CD4-positive, alpha-beta T cell treated with Interleukin-2 at 100 ng/mL for 4 hours (primary cell): ENCODE results near the gene ZFP69.
"Not testable (repeated sequence)": the region's sequence is repeated elsewhere in the genome, so short reads cannot be mapped to it uniquely, and the experiment has no call there.

Experiments used
- DNase-seq: peaks from one replicate; pipeline ENCODE4 v3.0.0-alpha.2; 2020; ENCODE audit warnings: low spot score

The ZFP69 gene

DNA sequence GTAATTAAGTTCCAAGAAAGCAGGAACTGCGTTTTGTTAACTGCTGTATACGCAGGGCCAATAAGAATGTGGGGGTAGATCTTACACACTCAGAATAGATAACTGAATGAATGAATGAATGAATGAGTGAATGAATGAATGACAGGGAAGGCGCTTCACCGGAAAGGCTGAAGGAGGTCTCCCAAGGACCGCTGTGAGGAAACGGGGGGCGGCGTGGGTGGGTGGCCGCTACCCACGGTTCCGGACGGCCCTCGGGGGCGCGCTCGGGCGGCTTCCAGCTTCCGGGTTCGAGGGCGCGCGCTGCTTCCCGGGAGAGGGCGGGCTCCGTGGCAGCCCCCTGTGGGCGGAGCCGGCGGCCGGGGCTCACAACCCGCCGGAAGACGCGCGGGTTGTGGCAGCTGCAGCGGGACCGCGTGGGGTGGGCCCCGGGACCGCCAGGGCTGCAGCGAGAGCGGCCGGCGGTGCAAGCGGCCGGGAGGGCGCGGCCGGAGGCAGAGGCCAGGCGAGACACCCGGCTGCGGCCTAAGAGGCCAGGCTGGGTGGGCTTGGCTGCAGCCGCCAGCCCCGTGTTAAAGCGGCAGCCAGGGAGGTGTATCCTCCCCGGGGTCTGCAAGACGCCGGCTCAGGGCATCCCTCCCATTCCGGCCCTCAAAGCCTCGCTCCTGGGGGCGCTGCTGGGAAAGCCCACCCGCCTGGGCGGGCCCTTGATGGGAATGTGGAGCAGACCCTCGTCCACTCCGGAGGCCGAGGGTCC lies at the start of gene ZFP69:
Gene ZFP69 (plus strand): TSS at position 367 of the 754 bp plus-strand sequence. CDS start 2,072 bp downstream, outside the sequence.
- peak; percentile 67 for DNase-seq

DNA sequence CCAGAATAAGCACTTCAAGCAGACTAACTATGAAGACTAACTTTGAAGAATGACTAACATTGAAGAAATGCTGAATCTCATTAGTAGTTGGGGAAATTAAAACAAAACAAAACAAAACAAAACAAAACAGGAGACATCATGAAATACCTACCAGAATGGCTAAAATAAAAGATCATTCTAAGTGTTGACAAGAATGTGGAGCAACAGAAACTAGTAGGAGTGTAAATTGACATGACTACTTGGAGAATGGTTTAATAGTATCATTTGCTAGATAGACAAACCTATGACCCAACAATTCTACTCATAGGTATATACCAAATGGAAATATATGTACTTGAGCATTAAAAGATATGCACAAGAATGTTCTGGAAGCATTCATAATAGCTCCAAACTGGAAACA lies 45.7 kb upstream of the ZFP69 start:
- no peak for DNase-seq

DNA sequence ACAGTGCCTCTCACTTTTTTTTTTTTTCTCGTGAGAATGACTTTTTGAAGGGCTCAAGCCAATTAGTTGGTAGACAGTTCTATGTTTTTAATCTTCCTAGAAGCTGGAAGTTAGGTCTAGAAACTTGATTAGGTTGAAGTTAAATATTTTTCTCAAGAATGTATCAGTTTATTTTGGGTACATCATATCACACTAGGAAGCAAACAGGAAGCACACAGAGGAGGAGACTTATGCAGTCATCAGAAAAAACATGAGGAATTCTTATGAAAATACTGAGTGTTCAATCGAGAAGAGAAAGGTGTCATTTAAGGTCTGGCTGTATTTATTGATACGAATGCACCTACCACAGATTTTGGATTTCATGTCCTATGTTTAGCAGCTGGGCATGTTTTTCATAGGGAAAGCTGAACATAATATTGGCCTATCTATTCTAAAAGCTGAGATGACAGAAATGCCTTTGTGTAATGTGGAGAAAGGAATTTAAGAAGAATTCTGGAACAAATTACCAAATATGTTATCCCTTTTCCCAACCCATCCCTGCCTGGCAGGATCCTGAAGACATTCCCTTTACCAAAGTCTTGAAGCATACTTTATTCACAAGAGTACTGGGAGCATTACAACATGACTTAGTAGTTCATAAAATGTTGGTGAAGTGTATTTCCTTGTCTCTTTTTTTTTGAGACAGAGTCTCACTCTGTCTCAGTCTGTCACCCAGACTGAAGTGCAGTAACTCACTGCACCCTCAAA lies 44.3 kb upstream of the ZFP69 start:
- no peak for DNase-seq

DNA sequence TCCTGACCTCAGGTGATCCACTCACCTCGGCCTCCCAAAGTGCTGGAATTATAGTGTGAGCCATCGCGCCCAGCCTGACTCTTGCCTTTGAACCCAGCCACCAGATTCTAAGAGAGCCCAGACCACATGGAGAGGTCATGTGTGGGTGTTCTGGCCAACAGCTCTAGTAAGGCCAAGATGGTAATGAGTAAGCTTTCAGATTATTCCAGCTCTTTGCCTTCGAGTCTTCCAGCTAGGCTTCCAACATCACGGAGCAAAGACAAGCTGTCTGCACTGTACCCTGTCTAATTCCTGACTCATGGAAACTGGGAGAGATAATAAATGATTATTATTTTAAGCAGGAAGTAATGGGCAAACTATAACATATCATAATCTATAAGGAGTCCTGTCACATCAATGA lies 41.6 kb upstream of the ZFP69 start:
- DNase-seq, result no peak

DNA sequence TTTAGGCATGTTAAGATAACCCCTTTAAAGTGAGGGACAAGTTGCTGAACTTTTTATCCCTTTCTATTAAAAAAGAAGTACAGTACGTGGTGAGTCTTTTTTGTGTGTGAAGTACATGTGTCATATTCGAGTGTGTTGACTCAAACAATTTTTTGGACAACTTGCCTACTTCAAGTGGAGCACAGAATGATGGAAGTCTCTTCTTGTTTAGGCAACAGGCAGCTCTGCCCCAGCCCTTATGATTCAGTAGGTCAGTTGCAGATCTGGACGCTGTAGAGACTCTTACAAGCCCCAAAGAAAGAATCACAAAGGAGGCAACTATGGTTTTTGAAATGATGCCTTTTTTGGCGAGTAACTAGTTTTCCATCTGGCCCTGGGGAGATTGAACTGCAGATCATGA lies 41.2 kb upstream of the ZFP69 start:
- no peak for DNase-seq

DNA sequence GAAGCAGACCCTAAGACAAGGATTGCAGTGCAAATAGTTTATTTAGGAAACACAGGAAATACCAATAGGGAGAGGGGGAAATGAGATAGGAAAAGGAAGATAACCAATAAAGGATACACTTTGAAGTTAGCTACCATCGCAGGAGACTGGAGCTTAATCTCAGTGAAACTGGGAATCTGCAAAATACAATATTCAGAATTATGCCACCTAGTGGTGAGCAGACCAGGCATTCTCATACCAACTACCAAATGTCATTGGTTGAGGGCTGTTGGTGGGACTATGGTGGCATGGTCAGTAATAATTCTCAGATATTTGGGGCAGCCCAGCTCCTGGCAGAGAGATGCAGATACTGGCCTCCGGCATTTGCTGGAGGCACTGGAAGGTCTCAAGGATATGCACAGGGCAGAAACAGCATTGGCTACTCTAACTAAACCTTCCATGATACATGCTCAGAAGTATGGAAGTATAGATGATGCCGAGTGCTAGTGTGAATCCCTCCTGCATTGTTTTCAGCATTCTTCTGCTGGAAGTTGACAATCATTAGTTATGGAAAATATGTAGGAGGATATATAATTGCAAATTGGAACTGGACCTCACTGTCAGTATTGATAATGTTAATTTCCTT lies 38.6 kb upstream of the ZFP69 start:
- peak; percentile 45 for DNase-seq

DNA sequence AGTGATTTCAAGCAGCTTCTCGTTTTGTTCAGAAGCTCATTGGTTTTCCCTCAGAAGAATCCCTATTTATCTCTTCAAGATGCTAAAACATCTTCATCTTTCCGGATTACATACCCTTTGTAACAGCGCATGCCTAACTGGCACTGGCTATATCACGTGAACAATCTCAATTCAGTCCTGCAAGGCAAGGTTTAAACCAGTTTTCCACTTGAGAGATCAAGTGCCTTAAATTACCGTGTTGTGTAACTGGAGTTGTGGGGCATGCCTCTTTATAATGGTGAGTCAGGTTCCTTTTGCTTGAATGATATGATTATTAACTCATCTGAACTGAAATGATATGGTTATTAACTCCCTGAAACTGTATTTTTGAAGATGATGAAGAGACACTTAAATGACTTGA lies 37.8 kb upstream of the ZFP69 start:
- DNase-seq, result no peak

DNA sequence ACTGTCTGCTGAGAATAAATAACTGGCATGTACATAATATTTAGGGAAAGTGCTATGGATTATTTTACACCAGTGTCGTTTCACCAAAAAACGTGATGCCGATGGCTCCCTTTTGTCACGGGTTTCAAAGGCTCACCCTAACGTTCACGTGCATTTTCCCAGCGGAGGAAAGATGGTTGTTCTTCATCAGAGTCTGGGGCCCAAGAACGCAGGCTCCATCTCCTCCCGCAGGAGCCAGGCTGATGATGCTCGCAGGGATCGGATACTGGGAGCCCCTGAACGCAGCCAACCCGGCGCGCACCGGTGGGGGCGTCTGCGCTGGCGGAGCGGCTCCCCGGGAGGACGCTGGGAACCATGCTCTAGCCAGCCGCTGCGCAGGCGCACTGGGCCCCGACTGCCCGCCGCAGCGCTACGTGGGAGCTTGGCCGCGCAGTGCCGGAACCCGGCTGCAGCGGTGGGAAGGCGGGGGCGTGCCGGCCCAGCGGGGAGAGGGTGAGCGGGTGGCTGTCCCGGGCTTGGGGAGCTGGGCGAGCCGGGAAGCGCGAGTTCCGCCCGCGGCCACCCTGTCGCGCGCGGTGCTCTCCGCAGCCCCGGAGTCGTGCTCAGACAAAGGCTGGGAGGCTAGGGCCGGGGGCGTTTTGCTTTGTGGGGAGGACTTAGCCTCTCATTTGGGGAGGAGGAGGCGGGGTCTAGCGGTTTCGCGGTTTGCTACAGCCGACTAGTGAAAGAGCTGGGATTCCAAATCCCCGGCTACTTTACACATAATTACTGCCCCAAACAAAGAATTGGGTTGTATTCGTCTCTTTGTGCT lies 27.2 kb upstream of the ZFP69 start, which contains the start of gene ZFP69B:
Gene ZFP69B (plus strand): TSS at position 793 of the 811 bp plus-strand sequence. CDS start 486 bp downstream, outside the sequence.
- peak; percentile 86 for DNase-seq

DNA sequence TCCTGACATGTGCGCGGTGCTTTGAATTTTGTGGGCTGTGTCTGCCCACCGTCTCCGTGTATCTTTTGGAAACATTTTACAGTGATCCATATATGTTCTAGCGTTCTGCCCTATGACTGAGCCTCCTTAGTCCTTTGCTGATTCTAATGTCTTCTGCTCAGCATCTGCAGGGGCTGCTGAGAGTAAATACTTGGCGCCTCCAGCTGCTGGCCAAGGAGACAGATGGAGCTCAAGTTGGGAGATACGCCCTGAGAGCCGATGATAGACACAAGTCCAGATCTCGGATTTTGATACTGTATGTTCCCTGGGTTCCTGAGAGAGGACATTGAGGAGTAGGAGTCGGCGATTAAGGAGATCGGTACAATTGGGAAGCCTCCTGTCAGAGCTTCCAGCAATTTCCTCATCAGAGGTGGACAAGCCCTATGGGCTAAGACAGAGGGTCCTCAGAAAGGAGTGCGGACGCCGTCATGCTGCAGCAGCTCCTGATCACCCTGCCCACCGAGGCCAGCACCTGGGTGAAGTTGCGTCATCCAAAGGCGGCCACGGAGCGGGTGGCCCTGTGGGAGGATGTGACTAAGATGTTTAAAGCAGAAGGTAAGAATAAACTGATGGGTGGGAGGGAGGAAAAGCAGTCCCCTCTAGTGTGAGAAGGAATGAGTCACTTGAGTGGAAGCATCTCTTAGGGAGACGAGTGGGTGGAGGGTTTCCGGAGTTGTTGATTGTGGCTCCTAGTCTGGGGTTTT lies 26.4 kb upstream of the ZFP69 start:
- peak; percentile 90 for DNase-seq

DNA sequence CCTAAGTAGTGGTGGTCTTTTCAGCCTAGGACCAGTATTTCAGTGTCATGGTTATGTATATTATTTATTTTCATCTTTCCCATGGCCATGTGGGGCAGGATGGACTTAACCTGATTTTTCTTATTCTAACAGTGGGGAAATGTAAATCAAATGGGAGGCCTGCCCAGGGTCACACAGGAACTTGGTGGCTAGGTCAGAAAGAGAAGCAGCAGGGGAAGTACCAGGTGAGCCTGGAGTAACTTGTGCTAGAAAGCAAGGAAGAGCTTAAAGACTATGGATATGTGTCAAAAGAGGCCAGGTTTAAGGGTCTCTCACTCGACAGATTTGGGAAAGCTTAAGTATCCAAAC lies 25.9 kb upstream of the ZFP69 start:
- DNase-seq, result no peak

DNA sequence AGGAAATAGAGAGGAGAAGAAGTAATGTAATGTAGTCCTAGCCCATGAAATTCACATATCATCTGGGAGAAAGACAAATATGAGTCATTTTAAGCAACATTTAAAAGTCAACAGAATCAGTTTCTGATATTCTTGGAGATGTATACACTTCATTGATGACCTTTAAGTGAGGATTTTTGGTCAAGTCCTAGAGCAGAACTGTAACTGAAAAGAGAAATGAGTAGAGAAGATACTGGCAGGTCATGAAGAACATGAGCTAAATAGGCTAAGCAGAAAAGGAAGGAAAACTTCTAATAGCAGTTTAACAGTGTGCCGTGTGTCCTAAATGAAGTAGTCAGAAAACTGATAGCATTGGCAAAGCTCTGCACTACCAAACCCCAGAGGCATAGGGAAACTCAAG lies 22.2 kb upstream of the ZFP69 start:
- DNase-seq, result no peak

DNA sequence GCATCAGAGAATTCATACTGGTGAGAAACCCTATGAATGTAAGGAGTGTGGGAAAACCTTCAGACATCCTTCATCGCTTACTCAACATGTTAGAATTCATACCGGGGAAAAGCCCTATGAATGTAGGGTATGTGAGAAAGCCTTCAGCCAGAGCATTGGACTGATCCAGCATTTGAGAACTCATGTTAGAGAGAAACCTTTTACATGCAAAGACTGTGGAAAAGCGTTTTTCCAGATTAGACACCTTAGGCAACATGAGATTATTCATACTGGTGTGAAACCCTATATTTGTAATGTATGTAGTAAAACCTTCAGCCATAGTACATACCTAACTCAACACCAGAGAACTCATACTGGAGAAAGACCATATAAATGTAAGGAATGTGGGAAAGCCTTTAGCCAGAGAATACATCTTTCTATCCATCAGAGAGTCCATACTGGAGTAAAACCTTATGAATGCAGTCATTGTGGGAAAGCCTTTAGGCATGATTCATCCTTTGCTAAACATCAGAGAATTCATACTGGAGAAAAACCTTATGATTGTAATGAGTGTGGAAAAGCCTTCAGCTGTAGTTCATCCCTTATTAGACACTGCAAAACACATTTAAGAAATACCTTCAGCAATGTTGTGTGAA lies 14.0 kb upstream of the ZFP69 start:
- no peak for DNase-seq

DNA sequence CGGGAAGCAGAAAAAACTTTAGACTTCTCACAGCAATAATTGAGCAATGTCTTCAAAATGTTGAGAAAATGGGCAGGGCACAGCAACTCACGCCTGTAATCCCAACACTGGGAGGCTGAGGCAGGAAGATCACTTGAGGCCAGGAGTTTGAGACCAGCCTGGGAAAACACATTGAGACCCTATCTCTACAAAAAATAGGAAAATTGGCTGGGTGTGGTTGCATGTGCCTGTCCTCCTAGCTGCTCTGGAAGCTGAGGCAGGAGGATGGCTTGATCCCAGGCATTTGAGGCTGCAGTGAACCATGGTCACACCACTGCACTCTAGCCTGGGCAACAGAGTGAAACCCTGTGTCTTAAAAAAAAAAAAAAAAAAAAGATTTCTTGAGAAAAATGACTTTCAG lies 7.8 kb upstream of the ZFP69 start:
- no peak for DNase-seq

DNA sequence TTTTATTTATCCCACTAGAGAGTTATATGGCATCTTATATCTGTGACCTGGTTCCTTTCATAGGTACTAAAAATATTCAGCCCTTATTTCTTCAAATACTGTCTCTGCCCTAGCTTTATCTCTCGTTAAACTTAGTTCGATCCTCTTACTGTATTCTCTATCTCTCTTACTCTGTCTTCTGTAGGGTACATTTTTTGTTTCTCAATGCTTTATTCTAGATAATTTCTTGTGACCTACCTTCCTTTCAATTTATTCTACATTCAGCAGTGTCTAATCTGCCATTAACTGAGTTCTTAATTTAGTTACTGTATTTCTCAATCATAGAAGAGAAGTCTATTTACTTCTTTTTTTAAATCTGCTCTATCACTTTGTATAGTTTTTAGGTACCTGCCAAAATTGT lies 1.8 kb upstream of the ZFP69 start:
- no peak for DNase-seq

DNA sequence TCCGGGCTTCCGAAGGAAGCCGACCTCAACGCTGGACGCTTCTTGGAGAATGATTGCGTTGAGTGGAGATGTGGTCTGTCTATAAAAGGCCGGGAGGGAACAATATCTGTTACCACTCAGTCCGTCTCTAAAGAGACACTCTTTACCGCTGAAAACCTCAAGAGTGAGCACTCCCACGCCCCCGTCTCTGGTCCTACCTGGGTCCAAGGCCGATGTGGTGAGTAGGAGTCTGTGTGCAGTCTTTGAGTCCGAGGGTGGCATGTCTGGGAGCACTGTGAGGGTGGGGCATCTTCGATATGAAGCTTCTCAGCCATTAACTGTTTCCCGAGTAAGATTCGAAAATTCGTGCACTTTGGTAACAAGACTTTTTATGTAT lies 576 bp downstream of the ZFP69 start:
- no peak for DNase-seq

DNA sequence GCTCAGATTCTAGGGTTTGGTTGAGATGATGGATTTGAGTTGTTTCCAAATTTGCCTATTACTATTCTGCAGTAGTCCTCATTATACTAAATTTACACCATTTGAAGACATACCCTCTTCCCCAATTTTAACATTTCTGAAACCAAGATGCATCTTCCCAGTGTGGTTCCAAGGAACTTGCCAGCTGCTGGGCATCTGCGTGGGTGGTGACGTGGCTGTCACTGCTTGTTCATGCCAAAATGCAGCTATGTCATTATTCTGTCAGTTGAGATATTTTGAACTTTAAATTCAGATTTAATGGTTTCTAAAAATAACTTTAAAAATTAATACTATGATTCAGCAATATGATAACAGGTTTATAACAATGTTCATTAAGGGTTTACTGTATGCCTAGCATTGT lies 1.2 kb downstream of the ZFP69 start:
- DNase-seq, result no peak

DNA sequence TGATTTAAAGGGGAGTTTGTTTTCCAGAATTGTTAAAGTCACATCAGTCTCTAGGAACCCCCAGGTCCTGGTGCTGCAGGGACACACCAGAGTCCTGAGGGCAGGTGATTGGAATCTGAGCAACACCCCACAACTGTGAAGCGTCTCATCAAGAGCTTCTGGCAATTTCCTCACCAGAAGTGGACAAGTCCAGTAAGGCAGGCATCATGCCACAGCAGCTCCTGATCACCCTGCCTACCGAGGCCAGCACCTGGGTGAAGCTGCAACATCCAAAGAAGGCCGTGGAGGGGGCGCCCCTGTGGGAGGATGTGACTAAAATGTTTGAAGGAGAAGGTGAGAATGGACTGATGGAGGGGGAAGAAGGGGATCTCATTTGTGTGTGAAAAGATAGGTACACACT lies 2.1 kb downstream of the ZFP69 start:
- no peak for DNase-seq

DNA sequence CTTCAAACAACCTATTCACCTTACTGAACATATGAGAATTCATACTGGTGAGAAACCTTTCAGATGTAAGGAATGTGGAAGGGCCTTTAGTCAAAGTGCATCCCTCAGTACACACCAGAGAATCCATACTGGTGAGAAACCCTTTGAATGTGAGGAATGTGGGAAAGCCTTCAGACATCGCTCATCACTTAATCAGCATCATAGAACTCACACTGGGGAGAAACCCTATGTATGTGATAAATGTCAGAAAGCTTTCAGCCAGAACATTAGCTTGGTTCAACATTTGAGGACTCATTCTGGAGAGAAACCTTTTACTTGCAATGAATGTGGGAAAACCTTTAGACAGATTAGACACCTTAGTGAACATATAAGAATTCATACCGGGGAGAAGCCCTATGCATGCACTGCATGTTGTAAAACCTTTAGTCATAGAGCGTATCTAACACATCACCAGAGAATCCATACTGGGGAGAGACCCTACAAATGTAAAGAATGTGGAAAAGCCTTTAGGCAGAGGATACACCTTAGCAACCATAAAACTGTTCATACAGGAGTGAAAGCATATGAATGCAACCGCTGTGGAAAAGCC lies 18.3 kb downstream of the ZFP69 start:
- no peak for DNase-seq

DNA sequence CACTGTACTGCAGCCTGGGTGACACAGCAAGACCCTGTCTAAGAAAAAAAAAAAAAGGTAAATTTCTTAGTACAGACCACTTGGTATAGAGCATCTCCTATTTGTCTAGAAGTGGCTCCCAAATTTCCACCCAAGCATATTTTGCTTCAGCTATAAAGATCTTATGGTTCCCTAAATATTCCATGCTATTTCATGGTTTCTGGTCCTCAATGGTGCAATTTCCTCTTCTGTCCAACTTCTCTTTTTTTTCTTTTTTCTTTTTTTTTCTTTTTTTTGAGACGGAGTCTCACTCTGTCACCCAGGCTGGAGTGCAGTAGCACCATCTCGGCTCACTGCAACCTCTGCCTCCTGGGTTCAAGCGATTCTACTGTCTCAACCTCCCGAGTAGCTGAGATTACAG lies 25.6 kb downstream of the ZFP69 start:
- DNase-seq, result not testable (repeated sequence)

DNA sequence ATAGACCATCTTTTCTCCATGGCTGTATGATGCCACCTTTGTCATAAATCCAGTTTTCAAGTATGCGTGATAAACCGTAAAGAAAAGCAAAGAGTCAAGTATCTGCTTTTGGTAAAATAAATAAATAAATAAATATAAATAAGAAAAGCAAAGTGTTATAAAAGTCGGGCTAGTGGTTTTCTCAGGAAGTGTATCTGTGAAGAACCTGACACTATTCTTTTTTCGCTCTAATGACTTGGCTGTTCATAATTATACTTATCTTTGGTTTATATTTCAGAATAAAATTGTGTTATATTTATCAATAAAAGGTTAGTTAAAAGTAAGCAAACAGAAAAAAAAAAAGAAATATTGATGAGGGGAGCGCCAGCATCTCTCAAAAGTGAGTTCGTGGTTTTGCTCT lies 30.9 kb downstream of the ZFP69 start:
- DNase-seq, result no peak
